Esophagus squamous epithelium (tissue), 4 donors: ENCODE measurements around the gene PROCR.

Experiments
- CTCF ChIP-seq, 6 experiments: fragments of 450-650 bp in 4 of 6; fragments of 200-600 bp in 2 of 6; sonication (generic) in 2 of 6; IDR thresholded peaks; one replicate each; pipeline ENCODE4 v1.5.1; 2016 to 2019; ENCODE audit warnings: antibody characterized with exemption in 6 of 6, mild to moderate bottlenecking in 4 of 6, moderate library complexity in 4 of 6
- POLR2A ChIP-seq, 4 donors: fragments of 450-650 bp; IDR thresholded peaks; one replicate each; pipeline ENCODE4 v1.6.1; 2017; ENCODE audit warnings: antibody characterized with exemption in 4 of 4, mild to moderate bottlenecking in 4 of 4, moderate library complexity in 3 of 4

GRCh38 chr20:35146299-35146919 is 25.5 kb upstream of the PROCR start:
- peak in 1 of 6 experiments; percentile 32 for TF ChIP-seq CTCF (IDR thresholded peaks at IDR 0.05)
- no peak for TF ChIP-seq POLR2A (IDR thresholded peaks at IDR 0.05)
